Panc1 (cell line): ENCODE results near the gene NEURL2. TPM values are rescaled to one million over a fixed set of nuclear protein-coding genes. Genes with fewer than 3 reads are reported as not detected.

Experiments
- ATAC-seq: fragments of 200-7000 bp; cut with Tn5 transposase; 2 replicates; pipeline ENCODE4 v1.9.1; 2020; ENCODE audit warnings: mild to moderate bottlenecking, moderate library complexity
- BruUV-seq: library from RNA; stranded (reverse); fragments of 400-500 nt; replicated peaks from 2 replicates; lab custom pipeline; 2021; lab: Mats Ljungman, UMichigan
- CTCF ChIA-PET: fragments of 300-600 bp; sonication (Branson Sonifier 250); formaldehyde crosslinking; loops from one replicate; lab custom pipeline; 2022; ENCODE audit warnings: antibody characterized with exemption; lab: Charles Lee
- POLR2A ChIA-PET: fragments of 300-600 bp; sonication (Branson Sonifier 250); formaldehyde crosslinking; loops from one replicate; lab custom pipeline; 2022; ENCODE audit warnings: antibody characterized with exemption; lab: Charles Lee
- DNase-seq: peaks from one replicate; pipeline ENCODE4 v3.0.0-alpha.2; 2010; ENCODE audit warnings: low read depth, low spot score
- H3K27ac ChIP-seq: 2 replicates; pipeline ENCODE4 v1.5.1; 2011; ENCODE audit warnings: mild to moderate bottlenecking, low read length, inconsistent platforms
- H3K27me3 ChIP-seq: fragments of 200-500 bp; sonication (Bioruptor generic); 2 replicates; pipeline ENCODE4 v1.6.0; 2014; ENCODE audit warnings: low read length, inconsistent platforms; ENCODE audit not compliant: control insufficient read depth, insufficient read depth
- H3K36me3 ChIP-seq: fragments of 200-500 bp; sonication (Bioruptor generic); 2 replicates; pipeline ENCODE4 v1.5.1; 2014; ENCODE audit warnings: inconsistent platforms, mild to moderate bottlenecking, low read length, moderate library complexity; ENCODE audit not compliant: control insufficient read depth, insufficient read depth
- H3K4me1 ChIP-seq: 2 replicates; pipeline ENCODE4 v1.5.1; 2011; ENCODE audit warnings: inconsistent platforms, mild to moderate bottlenecking, low read length, moderate library complexity; ENCODE audit not compliant: control insufficient read depth, insufficient read depth
- H3K4me3 ChIP-seq, 2 experiments: 2 replicates each; pipeline ENCODE4 v1.5.1; 2011 to 2012; ENCODE audit warnings: low read depth in 2 of 2, low read length in 2 of 2, mild to moderate bottlenecking in 2 of 2, inconsistent platforms in 1 of 2, moderate library complexity in 1 of 2
- H3K9me3 ChIP-seq: fragments of 200-500 bp; sonication (Bioruptor generic); 2 replicates; pipeline ENCODE4 v1.5.1; 2014; ENCODE audit warnings: low read depth, mild to moderate bottlenecking, inconsistent platforms, low read length, moderate library complexity; ENCODE audit not compliant: control insufficient read depth, insufficient read depth
- POLR2AphosphoS5 ChIP-seq: IDR thresholded peaks from 2 replicates; pipeline ENCODE4 v1.6.1; 2012; ENCODE audit warnings: mild to moderate bottlenecking, low read depth, low read length, moderate library complexity
- SIN3A ChIP-seq: IDR thresholded peaks from 2 replicates; pipeline ENCODE4 v1.6.1; 2012; ENCODE audit warnings: low read depth, mild to moderate bottlenecking, low read length, moderate library complexity, borderline replicate concordance; ENCODE audit not compliant: insufficient read depth
- TCF7L2 ChIP-seq: IDR thresholded peaks from 2 replicates; pipeline ENCODE4 v1.6.1; 2011; ENCODE audit warnings: mild to moderate bottlenecking, low read depth, low read length, inconsistent platforms
- in situ Hi-C: cut with HindIII; loops from 2 replicates; pipeline ENCODE4 v1.10.0; 2016; ENCODE audit warnings: low sequenced_read_pairs, low pct_unique_long_range_greater_than_20kb
- intact Hi-C: fragments of 100-400 bp; cut with micrococcal nuclease; formaldehyde crosslinking; loops from one replicate; pipeline ENCODE4 v1.10.0; 2022; ENCODE audit not compliant: unreplicated experiment
- total RNA-seq: library from RNA; stranded (reverse); gene quantifications from one replicate; pipeline ENCODE4 v1.2.1, GENCODE V29; 2021; ENCODE audit not compliant: unreplicated experiment
- TF ChIP-seq, protein P1 (sequence below): fragments of 450-650 bp; IDR thresholded peaks from 2 replicates; pipeline ENCODE4 v1.5.1; 2017; ENCODE audit warnings: mild to moderate bottlenecking
- TF ChIP-seq, protein P2 (sequence below), 2 experiments: IDR thresholded peaks; 2 replicates each; pipeline ENCODE4 v1.6.1; 2011 to 2012; ENCODE audit warnings: low read depth in 2 of 2, control low read depth in 1 of 2, low read length in 1 of 2, mild to moderate bottlenecking in 1 of 2, moderate library complexity in 1 of 2; ENCODE audit not compliant: insufficient read depth in 1 of 2

NEURL2 gene
- total RNA-seq, 1 experiment from 2014 or later: 3.0 TPM

DNA sequence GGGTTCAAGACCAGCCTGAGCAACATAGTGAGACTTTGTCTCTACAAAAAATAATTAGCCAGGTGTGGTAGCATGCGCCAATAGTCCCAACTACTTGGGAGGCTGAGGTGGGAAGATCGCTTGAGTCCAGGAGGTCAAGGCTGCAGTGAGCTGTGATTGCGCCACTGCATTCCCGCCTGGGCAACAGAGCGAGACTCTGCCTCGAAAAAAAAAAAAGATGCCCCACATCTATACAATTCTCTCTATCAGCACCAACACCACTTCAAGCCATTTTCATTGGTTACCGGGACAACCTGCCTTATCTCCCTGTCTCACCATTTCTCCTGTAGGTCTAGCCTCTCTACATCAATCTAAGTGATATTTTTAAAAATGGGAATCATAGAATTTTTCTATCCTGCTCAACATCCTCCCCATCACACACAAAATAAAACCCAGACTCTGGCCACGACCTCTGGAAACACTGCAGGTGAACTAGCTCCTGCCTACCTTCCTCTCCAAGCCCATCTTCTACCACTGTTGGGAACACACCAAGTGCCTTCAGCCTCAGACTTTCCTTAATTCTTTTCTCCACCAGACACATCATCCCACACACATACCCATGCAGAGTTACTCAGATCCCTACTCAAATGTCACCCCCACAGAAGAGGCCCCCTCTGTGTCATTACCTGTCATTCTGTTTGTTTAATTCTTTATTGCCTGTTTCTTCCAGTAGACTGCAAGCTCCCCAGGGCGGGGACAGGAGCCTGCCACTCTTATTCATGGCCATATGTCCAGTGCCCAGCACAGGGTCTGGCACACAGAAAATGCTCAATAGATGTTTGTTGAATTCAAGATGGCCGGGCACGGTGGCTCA is 30.6 kb upstream of the NEURL2 start:
- no TSS peak for BruUV-seq
- CTCF ChIA-PET: no interaction called here
- Histone ChIP-seq H3K4me3 (no peak overlapping the region), H3K27me3 (no peaks in the 10 kb centered on the region), H3K9me3 (no peaks in the 10 kb centered on the region), H3K27ac (no peak overlapping the region), H3K36me3 (no peaks in the 10 kb centered on the region), H3K4me1 (no peaks in the 10 kb centered on the region)
- TF ChIP-seq SIN3A: no peak
- TF ChIP-seq TCF7L2: no peak
- TF ChIP-seq, protein P1, sequence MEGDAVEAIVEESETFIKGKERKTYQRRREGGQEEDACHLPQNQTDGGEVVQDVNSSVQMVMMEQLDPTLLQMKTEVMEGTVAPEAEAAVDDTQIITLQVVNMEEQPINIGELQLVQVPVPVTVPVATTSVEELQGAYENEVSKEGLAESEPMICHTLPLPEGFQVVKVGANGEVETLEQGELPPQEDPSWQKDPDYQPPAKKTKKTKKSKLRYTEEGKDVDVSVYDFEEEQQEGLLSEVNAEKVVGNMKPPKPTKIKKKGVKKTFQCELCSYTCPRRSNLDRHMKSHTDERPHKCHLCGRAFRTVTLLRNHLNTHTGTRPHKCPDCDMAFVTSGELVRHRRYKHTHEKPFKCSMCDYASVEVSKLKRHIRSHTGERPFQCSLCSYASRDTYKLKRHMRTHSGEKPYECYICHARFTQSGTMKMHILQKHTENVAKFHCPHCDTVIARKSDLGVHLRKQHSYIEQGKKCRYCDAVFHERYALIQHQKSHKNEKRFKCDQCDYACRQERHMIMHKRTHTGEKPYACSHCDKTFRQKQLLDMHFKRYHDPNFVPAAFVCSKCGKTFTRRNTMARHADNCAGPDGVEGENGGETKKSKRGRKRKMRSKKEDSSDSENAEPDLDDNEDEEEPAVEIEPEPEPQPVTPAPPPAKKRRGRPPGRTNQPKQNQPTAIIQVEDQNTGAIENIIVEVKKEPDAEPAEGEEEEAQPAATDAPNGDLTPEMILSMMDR: no peak
- TF ChIP-seq, protein P2, sequence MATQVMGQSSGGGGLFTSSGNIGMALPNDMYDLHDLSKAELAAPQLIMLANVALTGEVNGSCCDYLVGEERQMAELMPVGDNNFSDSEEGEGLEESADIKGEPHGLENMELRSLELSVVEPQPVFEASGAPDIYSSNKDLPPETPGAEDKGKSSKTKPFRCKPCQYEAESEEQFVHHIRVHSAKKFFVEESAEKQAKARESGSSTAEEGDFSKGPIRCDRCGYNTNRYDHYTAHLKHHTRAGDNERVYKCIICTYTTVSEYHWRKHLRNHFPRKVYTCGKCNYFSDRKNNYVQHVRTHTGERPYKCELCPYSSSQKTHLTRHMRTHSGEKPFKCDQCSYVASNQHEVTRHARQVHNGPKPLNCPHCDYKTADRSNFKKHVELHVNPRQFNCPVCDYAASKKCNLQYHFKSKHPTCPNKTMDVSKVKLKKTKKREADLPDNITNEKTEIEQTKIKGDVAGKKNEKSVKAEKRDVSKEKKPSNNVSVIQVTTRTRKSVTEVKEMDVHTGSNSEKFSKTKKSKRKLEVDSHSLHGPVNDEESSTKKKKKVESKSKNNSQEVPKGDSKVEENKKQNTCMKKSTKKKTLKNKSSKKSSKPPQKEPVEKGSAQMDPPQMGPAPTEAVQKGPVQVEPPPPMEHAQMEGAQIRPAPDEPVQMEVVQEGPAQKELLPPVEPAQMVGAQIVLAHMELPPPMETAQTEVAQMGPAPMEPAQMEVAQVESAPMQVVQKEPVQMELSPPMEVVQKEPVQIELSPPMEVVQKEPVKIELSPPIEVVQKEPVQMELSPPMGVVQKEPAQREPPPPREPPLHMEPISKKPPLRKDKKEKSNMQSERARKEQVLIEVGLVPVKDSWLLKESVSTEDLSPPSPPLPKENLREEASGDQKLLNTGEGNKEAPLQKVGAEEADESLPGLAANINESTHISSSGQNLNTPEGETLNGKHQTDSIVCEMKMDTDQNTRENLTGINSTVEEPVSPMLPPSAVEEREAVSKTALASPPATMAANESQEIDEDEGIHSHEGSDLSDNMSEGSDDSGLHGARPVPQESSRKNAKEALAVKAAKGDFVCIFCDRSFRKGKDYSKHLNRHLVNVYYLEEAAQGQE (IDR thresholded peaks at IDR 0.05; ENCODE audit: insufficient read depth in 1 of 2, low read depth in 2 of 2, low read length in 1 of 2): no peak
- TF ChIP-seq POLR2AphosphoS5: no peak
- no peak for ATAC-seq
- intact Hi-C loops (no loop called here), in situ Hi-C loops (no loop called here)
- POLR2A ChIA-PET: interaction anchor here (0.5 kb wide), 1 partner anchor 14 kb away, joined by 14 read pairs; no protein-coding TSS in a partner anchor
- DNase-seq: no peak

DNA sequence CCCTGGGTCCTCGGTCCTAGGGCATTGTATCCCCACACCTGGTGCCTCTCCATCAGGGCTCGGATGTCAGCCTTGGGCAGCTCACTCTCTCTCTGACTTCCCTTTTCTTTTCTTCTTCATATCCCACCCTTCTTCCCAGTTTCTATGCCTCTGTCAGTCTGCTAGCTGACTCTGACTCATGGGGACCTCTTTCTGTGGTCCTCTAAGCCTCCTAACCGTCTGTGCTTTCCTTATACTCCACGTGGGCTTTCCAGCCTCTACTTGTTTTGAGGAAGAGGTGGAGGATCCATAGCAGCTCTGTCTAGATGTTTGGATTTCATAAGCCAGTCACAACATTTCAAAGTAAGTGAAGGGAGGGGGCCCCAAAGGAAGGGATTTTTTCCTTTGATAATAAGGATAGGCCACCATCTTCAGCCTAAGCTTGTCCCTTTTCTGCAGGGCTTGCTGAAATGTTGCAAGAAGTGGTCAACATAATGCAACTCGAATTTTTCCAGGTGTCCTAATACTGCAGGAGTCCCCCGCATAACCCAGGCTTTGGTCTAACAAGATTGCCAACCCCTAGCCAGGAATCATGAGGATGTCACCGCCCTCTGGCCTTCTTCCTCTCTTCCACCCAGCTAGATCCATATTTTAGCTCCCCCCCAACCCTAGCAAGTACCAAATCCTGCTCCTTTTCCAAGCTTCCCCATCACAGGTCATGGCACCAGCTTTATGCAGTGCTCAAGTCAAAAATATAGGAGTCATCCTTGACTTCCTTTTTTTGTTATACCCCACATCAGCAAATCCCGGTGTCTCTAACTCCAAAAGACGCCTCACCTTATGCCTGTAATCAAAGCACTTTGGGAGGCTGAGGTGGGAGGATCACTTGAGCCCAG is 29.7 kb upstream of the NEURL2 start:
- H3K9me3 ChIP-seq: no peaks in the 10 kb centered on the region
- ChIA-PET CTCF (no interaction called here), POLR2A (interaction anchor here (0.5 kb wide), 1 partner anchor 14 kb away, joined by 14 read pairs; no protein-coding TSS in a partner anchor)
- DNase-seq: no peak
- no peak overlapping the region for H3K4me3 ChIP-seq
- no peaks in the 10 kb centered on the region for H3K4me1 ChIP-seq
- intact Hi-C loops (no loop called here), in situ Hi-C loops (no loop called here)
- TF ChIP-seq, protein P2 (IDR thresholded peaks at IDR 0.05; ENCODE audit: insufficient read depth in 1 of 2, low read depth in 2 of 2, low read length in 1 of 2): no peak
- TF ChIP-seq SIN3A (no peak), POLR2AphosphoS5 (no peak), TCF7L2 (no peak)
- TF ChIP-seq, protein P1: no peak
- BruUV-seq: no TSS peak
- no peaks in the 10 kb centered on the region for H3K36me3 ChIP-seq
- no peak overlapping the region for H3K27ac ChIP-seq
- H3K27me3 ChIP-seq: no peaks in the 10 kb centered on the region
- no peak for ATAC-seq
